Endothelial cell of hepatic sinusoid (primary cell): ENCODE measurements around the gene TXNRD1.
"Not testable (repeated sequence)": the region's sequence is repeated elsewhere in the genome, so short reads cannot be mapped to it uniquely, and the experiment has no call there.

ENCODE experiments used
- in situ Hi-C: cut with HindIII; loops from 2 replicates; pipeline ENCODE4 v1.10.0; 2017; ENCODE audit warnings: low sequenced_read_pairs

The TXNRD1 gene

DNA sequence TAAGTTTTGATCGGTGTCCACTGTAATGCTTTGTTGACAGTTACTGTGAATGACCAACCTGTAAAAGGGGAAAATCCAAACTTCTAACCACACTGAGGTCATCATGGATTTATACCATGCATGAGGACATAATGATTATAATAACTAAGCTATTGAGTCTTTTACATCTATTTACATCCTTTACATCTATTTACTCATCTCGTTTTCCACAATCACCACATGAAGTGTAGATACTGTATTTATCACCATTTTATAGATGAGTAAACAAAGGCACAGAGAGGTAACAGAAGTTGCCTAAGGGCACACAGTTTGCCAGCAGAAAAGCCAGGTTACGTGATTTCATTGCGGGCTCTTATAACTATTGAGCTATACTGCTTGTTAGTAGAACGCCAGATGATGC lies 60.1 kb downstream of the TXNRD1 start:
- in situ Hi-C loops: no loop called here

DNA sequence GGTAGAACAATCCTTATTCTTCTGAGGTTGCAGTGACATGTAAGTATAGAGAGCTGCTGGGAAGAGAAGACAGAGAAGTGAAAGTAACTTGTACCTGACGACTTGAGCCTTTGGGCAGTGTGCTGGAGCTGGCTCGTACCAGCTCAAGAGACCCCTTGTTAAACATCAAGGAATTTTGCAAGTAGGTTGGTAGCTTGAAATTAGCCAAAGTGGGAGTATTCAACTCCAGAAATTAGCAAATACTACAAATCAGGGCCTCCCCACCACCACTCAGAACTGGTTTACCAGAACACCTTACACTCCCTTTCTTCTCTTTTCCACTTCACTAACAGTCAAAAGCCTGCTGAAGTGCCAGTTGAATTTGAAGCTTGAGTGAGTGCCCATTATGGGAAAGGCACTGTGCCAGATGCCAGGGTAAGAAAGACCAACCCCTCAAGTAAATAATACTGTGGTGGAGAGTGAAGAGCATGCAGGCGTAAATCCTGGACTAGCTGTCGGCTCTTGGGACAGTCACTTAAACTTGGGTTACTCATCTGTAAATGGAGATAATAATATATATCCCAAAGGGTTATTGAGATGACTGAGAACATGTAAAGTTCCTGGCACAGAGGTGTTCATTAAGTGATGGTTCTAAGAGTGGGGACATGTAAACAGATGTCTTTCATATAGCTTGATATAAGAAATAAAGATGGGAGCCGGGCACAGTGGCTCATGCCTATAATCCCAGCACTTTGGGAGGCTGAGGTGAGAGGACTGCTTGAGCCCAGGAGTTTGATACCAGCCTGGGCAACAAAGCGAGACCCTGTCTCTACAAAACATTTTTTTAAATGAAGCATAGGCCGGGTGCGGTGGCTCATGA lies 60.9 kb downstream of the TXNRD1 start:
- in situ Hi-C loops: no loop called here

DNA sequence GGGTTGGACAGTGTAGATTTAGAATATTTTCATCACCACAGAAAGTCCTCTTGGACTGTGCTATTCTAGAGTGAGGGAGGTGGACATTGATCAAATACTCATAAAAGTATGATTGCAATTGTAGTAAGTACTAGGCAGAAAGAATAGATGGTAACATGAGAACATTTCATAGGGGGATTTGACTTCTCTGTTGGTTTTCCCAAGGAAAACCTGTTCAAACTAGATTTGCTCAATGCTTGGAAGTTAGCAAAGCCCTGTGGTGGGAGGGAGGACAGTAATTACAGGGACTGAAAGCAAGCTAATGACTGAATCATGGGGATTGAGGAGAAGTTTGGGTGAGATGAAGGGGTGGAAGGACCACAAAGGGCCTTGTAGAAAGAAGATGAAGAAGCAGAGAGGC lies 63.6 kb downstream of the TXNRD1 start:
- in situ Hi-C loops: no loop called here

DNA sequence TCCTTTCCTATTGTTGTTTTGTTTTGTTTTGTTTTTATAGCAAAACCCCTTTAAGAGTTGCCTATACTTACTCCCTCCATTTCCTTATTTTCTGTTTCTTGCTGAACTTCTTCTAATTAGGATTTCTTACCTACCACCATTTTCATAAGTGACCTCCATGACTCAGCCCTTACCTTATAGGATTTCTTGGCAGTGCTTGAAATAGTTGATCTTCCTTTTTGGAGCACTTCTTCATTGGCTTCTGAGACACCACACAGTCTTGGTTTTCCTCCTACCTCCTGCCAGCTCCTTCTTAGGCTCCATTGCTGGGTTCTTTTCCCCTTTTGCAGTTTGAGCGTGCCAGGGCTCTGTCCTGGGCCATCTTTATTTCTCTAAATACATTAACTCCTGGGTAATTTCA lies 64.5 kb downstream of the TXNRD1 start:
- in situ Hi-C loops: no loop called here

DNA sequence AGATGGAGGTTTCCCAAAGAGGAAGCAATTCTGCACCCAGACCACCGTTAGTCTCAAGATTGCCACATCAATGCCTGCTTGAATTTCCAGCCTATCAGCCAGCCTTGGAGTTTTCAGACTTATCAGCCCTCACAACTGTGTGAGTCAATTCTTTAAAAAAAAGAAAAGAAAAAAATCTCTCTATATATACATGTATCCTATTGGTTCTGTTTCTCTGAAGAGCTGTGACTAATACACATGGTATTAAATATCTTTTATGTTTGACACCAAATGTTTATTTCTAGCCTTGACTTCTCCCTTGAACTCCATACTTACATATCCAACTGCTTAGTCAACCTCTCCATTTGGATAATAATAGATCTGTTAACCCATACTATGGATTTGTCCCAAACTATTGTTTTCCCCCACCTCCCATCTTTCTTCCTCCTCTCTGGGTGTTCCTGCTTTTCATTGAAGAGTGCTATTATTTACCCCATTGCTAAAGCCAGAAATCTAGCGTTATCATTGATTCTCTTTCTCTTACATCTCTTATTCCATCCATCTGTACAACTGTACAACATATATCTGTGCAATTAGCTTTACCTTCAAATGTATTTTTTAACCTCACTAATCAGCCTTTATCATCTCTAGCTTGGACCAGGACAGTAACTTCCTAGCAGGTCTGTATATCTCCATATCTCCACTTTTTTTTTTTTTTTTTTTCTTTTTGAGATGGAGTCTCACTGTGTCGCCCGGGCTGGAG lies 65.3 kb downstream of the TXNRD1 start:
- in situ Hi-C loops: no loop called here

DNA sequence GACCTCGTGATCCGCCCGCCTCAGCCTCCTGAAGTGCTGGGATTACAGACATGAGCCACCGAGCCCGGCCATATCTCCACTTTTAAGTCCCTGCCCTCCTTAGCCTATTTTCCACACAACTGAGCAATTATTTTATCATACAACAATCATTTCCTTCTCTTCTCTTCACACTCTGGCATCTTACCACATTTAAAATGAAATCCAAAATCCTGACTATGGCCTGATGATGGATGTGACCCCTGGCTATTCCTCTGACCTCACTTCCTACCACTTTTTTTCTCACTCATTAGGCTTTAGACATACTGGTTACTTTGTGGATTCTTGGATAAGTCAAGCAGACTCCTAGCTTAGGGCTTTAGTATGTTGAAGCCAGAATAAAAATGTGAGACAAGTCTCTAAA lies 66.1 kb downstream of the TXNRD1 start:
- in situ Hi-C loops: no loop called here

DNA sequence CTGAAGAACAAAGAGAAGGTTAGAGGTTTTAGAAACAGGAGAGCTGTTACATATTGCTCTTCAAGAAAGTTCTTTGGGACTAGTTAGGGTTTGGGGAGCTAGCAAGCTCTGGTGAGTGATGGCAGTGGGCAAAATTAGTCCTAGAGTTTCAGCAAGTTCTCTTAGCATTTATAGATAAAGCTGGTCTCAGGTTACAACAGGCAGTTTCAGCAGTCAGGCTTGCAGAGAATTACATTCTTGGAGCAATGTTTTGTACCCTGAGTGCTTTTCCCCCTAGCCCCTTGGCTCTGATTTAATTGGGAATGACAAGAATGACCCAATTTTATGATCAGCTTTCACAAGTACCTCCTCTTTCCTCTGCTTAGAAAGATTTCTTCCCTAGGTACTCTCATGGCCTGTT lies 66.5 kb downstream of the TXNRD1 start:
- in situ Hi-C loops: no loop called here

DNA sequence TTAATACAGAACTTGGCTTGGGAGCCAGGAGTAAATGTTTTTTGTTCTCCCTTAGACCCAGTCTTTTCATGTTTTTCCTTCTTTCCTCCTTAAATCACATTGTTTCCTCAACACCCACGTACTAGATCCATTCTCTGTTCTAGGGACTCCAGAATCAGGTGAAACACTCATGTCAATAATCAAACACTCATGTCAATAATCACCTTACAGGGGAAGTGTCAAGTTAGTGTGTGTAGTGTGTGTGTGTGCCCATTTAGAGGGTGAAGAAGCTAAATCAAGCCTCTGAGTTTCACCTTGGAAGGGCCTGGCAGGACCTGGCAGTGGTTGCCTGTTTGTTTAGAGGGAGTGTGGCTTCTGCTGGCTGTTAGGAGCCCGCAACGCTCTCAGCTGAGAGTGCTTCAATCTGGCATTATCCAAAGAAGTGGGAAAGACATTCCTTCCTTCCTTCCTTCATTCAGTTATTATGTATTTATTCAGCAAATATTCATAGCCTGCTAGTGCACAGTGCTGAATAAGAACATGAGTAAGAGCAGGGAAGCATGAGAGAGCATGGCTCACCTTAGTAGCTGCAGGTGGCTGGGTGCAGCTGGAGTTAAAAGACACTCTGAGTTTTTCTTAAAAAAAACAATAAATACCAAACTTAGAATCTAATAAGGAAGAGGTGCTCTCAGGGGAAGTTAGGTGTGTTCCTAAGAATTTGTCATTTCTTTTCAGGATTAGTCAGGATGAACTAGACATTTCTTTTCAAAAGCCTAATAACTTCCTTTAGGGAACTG lies 70.3 kb downstream of the TXNRD1 start:
- in situ Hi-C loops: loop anchor here (5.0 kb wide), 1 partner anchor 64 kb away; no protein-coding TSS in a partner anchor

DNA sequence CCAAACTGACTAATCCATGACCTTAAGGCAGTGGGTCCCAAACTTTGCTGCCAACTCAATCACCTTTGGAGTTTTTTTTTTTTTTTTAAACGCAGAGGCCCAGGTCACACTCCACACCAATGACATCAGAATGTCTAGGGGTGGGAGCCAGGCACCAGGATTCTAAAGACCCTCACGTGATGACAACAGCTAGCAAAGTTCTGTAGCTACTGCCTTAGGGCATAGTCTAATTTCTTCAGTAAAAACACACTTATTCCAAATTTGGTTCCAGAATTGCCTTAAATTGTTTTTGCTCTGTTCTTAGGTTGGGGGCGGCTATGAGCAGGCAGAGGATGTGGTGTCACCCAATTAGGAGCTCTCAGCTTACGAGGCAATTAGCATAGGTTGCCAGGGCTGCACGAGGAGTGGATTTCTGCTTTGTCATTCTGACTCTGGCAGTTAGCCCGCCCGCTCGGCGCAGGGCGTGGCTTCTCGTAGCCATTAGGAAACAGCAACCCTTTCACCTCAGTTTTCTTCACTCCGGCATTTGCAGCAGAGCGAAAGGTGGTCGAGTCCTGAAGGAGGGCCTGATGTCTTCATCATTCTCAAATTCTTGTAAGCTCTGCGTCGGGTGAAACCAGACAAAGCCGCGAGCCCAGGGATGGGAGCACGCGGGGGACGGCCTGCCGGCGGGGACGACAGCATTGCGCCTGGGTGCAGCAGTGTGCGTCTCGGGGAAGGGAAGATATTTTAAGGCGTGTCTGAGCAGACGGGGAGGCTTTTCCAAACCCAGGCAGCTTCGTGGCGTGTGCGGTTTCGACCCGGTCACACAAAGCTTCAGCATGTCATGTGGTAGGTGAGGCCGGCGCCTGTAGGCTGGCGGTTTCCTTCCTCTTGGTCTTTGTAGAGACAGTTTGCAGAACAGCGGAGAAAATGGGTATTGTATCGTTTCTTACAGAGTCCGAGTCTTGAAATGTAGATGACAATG lies 71.2 kb downstream of the TXNRD1 start:
- in situ Hi-C loops: loop anchor here (5.0 kb wide), 1 partner anchor 64 kb away; no protein-coding TSS in a partner anchor

DNA sequence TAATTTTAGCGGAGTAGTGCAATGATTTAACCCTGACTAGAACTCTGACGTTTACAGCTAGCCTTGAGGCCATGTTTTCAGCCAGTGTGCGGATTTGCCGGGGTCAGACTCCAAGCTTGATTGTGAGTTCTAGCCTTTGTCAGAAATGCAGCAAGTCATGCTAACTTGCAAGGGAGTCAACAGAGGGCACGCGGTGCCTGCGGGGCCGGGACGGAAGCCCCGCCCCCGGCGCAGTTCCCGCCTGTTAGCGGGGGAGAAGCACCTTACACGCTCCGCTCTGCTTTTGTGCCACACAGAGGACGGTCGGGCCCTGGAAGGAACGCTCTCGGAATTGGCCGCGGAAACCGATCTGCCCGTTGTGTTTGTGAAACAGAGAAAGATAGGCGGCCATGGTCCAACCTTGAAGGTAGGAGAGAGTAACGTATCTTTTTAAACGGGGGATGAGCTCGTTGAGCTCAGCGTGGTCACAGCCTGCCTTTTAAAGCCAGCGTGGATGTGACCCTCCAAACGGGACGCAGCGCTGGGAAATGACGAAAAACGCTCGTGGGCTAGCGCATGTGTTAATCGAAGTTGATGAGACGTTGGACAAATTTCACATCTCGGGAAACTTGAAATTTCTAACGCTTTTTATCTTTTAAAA lies 73.2 kb downstream of the TXNRD1 start:
- in situ Hi-C loops: loop anchor here (5.0 kb wide), 1 partner anchor 66 kb away; no protein-coding TSS in a partner anchor

DNA sequence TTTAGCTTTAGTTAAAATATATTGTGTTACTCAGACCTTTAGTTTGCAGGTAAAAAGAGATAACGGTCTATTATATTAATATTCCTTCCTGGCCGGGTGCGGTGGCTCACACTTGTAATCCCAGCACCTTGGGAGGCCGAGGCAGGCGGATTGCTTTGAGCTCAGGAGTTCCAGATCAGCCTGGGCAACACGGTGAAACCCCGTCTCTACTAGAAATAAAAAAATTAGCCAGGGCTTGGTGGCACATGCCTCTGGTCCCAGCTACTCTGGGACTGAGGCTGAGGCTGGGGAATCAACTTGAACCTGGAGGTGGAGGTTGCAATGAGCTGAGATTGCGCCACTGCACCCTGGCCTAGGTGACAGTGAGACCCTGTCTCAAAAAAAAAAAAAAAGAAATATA lies 74.7 kb downstream of the TXNRD1 start:
- in situ Hi-C loops: no loop called here

DNA sequence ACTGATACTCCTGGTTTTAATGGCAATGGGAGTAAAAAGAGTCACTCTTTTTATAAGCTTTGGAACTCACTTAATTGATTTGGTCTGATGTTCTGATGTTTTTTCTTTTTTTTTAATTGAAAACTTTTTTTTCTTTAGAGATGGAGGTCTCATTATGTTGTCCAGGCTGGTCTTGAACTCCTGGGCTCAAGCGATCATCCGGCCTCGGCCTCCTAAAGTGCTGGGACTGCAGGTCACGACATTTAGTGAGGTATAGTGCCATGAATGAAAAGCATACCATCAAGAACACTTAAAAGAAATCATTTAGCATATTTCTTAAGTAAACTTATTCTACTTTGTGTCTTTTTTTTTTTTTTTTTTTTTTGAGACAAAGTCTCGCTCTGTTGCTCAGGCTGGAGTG lies 75.3 kb downstream of the TXNRD1 start:
- in situ Hi-C loops: no loop called here

DNA sequence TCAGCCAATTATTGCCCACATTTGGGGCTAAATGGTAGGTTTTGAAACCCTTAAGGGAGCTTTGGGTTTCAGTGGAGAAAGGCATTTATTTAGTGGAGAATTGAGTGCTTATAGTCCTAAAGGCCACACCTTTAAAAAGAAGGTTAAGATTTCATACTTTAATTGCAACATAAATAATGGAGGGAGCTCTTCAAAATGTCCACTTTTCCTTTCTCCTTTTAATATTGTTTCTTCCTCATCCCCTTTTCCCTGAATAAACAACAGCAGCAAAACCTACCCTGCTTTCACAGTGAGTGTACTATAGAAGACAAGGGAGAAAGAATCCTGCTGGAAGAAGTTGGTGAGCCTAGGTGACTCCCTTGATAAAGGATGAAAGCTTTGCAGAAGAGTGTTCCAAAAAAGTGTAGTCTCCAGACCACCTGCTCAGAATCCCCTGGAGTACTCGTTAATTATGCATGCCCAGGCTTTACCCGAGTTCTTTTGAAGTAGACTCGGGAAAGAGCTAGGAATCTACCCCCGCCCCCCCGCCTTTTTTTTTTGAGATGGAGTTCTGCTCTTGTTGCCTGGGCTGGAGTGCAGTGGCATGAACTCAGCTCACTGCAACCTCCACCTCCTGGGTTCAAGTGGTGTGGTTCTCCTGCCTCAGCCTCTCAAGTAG lies 76.4 kb downstream of the TXNRD1 start:
- in situ Hi-C loops: no loop called here

DNA sequence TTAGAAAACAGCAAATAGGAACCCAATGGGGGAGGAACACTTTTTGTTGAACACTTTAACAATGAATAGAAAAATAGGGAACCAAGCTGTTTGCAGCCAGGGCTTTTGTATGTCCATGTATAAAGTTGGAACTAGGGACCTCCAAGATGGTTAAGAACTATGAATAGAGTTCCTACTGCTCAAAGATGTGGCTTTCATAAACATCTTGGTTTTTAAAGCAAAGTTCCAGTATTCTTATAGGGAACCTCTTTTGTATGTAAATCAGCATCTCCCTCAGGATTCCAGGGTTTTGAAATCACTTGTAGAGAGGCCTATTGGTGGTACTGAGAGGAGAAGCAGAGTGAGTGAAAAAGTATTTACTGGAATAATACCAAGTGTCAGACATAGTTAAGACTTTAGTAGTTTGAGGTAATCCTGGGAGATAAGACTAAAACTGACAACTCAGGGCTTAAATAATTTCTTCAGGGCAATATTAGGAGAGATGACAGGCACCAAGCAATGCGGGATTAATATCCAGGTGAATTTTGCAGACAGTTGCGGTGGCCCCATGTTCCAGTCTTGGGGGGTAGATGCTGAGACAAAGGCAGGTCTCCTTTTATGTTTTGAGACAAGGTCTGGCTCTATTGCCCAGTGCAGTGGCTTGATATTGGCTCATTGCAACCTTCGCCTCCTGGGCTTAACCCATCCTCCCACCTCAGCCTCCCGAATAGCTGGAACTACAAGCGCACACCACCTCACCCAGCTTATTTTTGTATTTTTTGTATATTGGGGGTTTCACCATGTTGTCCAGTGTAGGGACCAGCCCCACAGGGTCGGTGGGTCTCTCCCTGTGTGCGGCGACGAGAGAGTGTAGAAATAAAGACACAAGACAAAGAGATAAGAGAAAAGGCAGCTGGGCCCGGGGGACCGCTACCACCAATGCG lies 77.6 kb downstream of the TXNRD1 start:
- in situ Hi-C loops: no loop called here

DNA sequence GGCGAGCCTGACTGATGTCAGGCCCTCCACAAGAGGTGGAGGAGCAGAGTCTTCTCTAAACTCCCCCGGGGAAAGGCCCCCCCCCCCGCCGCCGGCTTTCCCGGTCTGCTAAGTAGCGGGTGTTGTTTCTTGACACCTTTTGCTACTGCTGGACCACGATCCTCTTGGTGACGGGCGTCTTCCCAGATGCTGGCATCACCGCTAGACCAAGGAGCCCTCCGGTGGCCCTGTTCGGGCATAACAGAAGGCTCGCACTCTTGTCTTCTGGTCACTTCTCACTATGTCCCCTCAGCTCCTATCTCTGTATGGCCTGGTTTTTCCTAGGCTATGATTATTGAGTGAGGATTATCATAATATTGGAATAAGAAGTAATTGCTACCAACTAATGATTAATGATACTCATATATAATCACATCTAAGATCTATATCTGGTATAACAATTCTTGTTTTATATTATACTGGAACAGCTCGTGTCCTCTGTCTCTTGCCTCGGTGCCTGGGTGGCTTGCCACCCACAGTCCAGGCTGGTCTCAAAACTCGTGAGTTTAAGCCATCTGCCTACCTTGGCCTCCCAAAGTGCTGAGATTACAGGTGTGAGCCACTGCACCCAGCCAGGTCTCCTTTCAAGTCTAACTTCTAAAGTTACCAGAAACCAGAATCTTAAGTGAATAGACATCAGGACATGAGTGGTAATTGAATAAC lies 78.7 kb downstream of the TXNRD1 start:
- in situ Hi-C loops: not testable (repeated sequence)

DNA sequence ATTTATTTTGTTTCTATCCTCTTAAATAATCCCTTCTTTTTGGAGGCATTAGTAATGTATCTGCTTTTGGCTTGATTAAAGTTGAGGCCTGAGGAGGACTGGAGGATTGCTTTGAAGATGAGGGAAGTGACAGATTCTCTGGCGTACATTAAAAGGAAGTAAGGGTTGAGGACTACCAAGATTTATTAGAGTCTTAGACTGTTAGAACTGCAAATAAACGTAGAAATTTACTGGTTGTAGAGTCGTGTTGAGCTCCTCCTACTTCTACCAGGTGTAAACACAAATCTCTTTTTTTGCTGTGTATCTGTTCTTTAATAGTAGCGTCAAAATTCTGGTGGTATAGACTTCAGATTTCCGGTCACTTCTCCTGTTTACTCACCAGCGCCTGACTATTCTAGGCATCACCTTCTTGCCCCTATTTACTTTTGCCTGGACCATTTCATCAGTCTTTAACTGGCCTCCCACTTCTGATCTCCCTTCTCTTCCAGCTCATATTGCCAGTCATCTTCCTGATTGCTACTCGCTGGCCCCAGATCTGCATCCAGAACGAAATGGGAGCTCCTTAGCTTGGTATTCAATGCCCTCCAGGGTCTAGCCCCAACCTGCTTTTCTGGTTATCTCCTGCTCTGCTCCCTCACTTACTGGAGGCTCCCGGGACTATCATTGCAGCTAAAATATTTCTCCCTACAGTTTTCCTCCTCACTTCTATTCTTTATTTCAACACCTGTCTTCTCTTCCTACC lies 79.5 kb downstream of the TXNRD1 start:
- in situ Hi-C loops: no loop called here

DNA sequence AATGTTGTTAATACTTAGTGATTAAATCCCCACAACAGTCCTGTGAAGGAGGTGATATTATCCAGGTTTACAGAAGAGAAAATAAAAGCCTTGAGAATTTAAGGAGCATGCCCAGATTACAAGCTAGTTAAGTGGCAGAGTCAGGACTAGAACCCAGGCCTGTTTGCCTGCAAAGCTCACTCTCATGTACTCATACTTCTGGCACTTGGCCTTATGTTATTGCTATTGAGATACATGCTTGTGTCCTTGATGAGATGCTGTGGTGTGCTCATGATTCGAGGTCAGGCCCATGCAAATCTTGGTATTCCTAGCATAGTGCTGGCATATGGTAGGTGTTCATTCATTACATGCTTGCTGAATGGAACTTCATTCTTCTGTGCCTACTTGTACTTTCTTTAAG lies 80.4 kb downstream of the TXNRD1 start:
- in situ Hi-C loops: no loop called here
